Neural progenitor cell (in vitro differentiated cells): ENCODE measurements around the gene GH1. TPM values are rescaled to one million over a fixed set of nuclear protein-coding genes. Genes with fewer than 3 reads are reported as not detected.
A peak's percentile ranks its signal among the peaks of the same experiment; 100 is the strongest.

Experiments used
- DNase-seq: peaks from one replicate; pipeline ENCODE4 v3.0.0-alpha.2; 2016; ENCODE audit warnings: low spot score
- H2AFZ ChIP-seq: fragments of 200-600 bp; sonication (generic); replicated peaks from 2 replicates; pipeline ENCODE4 v1.6.1; 2016; ENCODE audit warnings: antibody characterized with exemption
- H3F3A ChIP-seq: fragments of 200-600 bp; sonication (generic); 2 replicates; pipeline ENCODE4 v1.6.1; 2016; ENCODE audit warnings: antibody characterized with exemption, low read depth
- H3K27ac ChIP-seq: fragments of 200-600 bp; sonication (generic); 2 replicates; pipeline ENCODE4 v1.5.1; 2016; ENCODE audit warnings: mild to moderate bottlenecking
- H3K27me3 ChIP-seq: fragments of 200-600 bp; sonication (generic); 2 replicates; pipeline ENCODE4 v1.6.1; 2016; ENCODE audit warnings: mild to moderate bottlenecking, moderate library complexity
- H3K36me3 ChIP-seq: fragments of 200-600 bp; sonication (generic); 2 replicates; pipeline ENCODE4 v1.5.1; 2016
- H3K4me1 ChIP-seq: fragments of 200-600 bp; sonication (generic); 2 replicates; pipeline ENCODE4 v1.6.1; 2016; ENCODE audit warnings: mixed run types
- H3K4me2 ChIP-seq: fragments of 200-600 bp; sonication (generic); 2 replicates; pipeline ENCODE4 v1.6.1; 2016
- H3K4me3 ChIP-seq: fragments of 200-600 bp; sonication (generic); 2 replicates; pipeline ENCODE4 v1.5.1; 2016
- H3K79me2 ChIP-seq: fragments of 200-600 bp; sonication (generic); 2 replicates; pipeline ENCODE4 v1.6.1; 2016; ENCODE audit warnings: low read depth
- H3K9ac ChIP-seq: fragments of 200-600 bp; sonication (generic); 2 replicates; pipeline ENCODE4 v1.6.1; 2016
- H3K9me3 ChIP-seq: fragments of 200-600 bp; sonication (generic); 2 replicates; pipeline ENCODE4 v1.5.1; 2016; ENCODE audit warnings: low read depth
- H4K20me1 ChIP-seq: fragments of 200-600 bp; sonication (generic); 2 replicates; pipeline ENCODE4 v1.6.1; 2016; ENCODE audit warnings: low read depth
- H3K27ac Mint-ChIP-seq: 3 replicates; pipeline ENCODE4 v1.8.0; 2021; ENCODE audit warnings: mixed read lengths
- H3K27me3 Mint-ChIP-seq: 2 replicates; pipeline ENCODE4 v1.8.0; 2022; ENCODE audit warnings: low read depth, mild to moderate bottlenecking, inconsistent platforms, moderate library complexity, mixed read lengths; ENCODE audit not compliant: insufficient read depth
- H3K36me3 Mint-ChIP-seq: 3 replicates; pipeline ENCODE4 v1.8.0; 2021; ENCODE audit warnings: mixed read lengths
- H3K4me1 Mint-ChIP-seq: 3 replicates; pipeline ENCODE4 v1.8.0; 2021; ENCODE audit warnings: mixed read lengths
- H3K4me3 Mint-ChIP-seq: 3 replicates; pipeline ENCODE4 v1.8.0; 2021; ENCODE audit warnings: mild to moderate bottlenecking, moderate library complexity, mixed read lengths
- H3K9me3 Mint-ChIP-seq: 3 replicates; pipeline ENCODE4 v1.8.0; 2020; ENCODE audit warnings: mixed read lengths
- CTCF ChIP-seq: fragments of 200-600 bp; sonication (generic); IDR thresholded peaks from 2 replicates; pipeline ENCODE4 v1.5.1; 2017; ENCODE audit warnings: antibody characterized with exemption, mild to moderate bottlenecking
- EZH2 ChIP-seq: fragments of 200-600 bp; sonication (generic); IDR thresholded peaks from 2 replicates; pipeline ENCODE4 v1.6.1; 2017; ENCODE audit warnings: antibody characterized with exemption, mild to moderate bottlenecking, moderate library complexity
- EZH2phosphoT487 ChIP-seq: fragments of 200-600 bp; sonication (generic); IDR thresholded peaks from 2 replicates; pipeline ENCODE4 v1.6.1; 2017; ENCODE audit warnings: antibody characterized with exemption
- total RNA-seq: library from RNA; depleted of rRNA; stranded (reverse); fragments of >200 nt; gene quantifications from 2 replicates; pipeline ENCODE4 v1.2.3, GENCODE V29; 2015; ENCODE audit warnings: low replicate concordance

GH1 gene
- total RNA-seq, 1 donor from 2014 or later = not detected

GRCh38 chr17:63941162-63941561 is 22.5 kb upstream of the GH1 start:
- H3K27ac Mint-ChIP-seq = no peak overlapping the region
- no peak overlapping the region for H3K4me3 Mint-ChIP-seq
- Histone ChIP-seq H3K27me3 (no peaks in the 10 kb centered on the region), H4K20me1 (no peaks in the 10 kb centered on the region), H3K4me3 (no peak overlapping the region), H3F3A (no peaks in the 10 kb centered on the region), H3K9me3 (no peaks in the 10 kb centered on the region), H2AFZ (no peak overlapping the region), H3K79me2 (no peaks in the 10 kb centered on the region), H3K36me3 (no peaks in the 10 kb centered on the region), H3K27ac (no peak overlapping the region), H3K4me1 (peaks cover 8% of the 10 kb centered on the region), H3K4me2 (no peak overlapping the region), H3K9ac (no peak overlapping the region)
- TF ChIP-seq EZH2phosphoT487 (no peak), EZH2 (no peak), CTCF (no peak)
- H3K4me1 Mint-ChIP-seq = peaks cover 34% of the 10 kb centered on the region
- no peak for DNase-seq
- no peaks in the 10 kb centered on the region for H3K36me3 Mint-ChIP-seq
- no peaks in the 10 kb centered on the region for H3K27me3 Mint-ChIP-seq
- no peaks in the 10 kb centered on the region for H3K9me3 Mint-ChIP-seq

DNA sequence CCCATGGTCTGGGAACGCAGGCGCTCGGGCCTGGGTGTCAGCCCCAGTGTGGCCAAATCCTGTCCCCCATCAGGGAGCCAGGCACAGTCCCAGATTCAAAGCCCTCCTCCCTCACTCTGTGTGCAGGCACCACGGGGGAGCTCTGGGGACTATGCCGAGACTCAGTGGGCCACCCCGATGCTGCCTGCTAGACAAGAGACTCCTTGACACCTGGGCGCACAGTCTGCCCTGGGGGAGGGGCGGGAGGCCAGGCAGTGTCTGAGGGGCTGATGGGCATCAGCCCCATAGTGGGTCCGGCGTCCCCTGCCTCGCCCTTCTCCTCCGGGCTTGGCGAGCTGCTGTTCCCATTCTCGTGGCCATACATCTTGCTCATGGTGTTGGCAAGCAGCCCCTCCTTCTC is 21.9 kb upstream of the GH1 start:
- H3K4me3 Mint-ChIP-seq = no peak overlapping the region
- DNase-seq = no peak
- Histone ChIP-seq H3K9me3 (no peaks in the 10 kb centered on the region), H3K27ac (no peak overlapping the region), H3F3A (no peaks in the 10 kb centered on the region), H2AFZ (no peak overlapping the region), H4K20me1 (no peaks in the 10 kb centered on the region), H3K4me1 (peaks cover 8% of the 10 kb centered on the region), H3K79me2 (no peaks in the 10 kb centered on the region), H3K4me2 (no peak overlapping the region), H3K36me3 (no peaks in the 10 kb centered on the region), H3K27me3 (no peaks in the 10 kb centered on the region), H3K9ac (no peak overlapping the region), H3K4me3 (no peak overlapping the region)
- no peaks in the 10 kb centered on the region for H3K9me3 Mint-ChIP-seq
- H3K36me3 Mint-ChIP-seq = no peaks in the 10 kb centered on the region
- no peaks in the 10 kb centered on the region for H3K27me3 Mint-ChIP-seq
- H3K4me1 Mint-ChIP-seq = peaks cover 34% of the 10 kb centered on the region
- no peak for TF ChIP-seq CTCF
- TF ChIP-seq EZH2phosphoT487 = no peak
- TF ChIP-seq EZH2 = no peak
- no peak overlapping the region for H3K27ac Mint-ChIP-seq

GRCh38 chr17:63939884-63940283 is 21.2 kb upstream of the GH1 start:
- H3K4me3 Mint-ChIP-seq = no peak overlapping the region
- DNase-seq = no peak

More at GRCh38 chr17:63939884-63940283, 21.2 kb upstream of the GH1 start:
- Mint-ChIP-seq H3K36me3 (no peaks in the 10 kb centered on the region), H3K4me1 (peaks cover 29% of the 10 kb centered on the region), H3K27me3 (no peaks in the 10 kb centered on the region), H3K9me3 (no peaks in the 10 kb centered on the region), H3K27ac (peak overlapping the region; percentile 72)
- Histone ChIP-seq H3K4me1 (peaks cover 8% of the 10 kb centered on the region), H3K9ac (no peak overlapping the region), H3K27me3 (no peaks in the 10 kb centered on the region), H4K20me1 (no peaks in the 10 kb centered on the region), H2AFZ (no peak overlapping the region), H3F3A (no peaks in the 10 kb centered on the region), H3K27ac (no peak overlapping the region), H3K9me3 (no peaks in the 10 kb centered on the region), H3K79me2 (no peaks in the 10 kb centered on the region), H3K4me3 (no peak overlapping the region), H3K36me3 (no peaks in the 10 kb centered on the region), H3K4me2 (no peak overlapping the region)
- TF ChIP-seq EZH2phosphoT487 (no peak), CTCF (no peak), EZH2 (no peak)
